HEK293 (cell line): Measurements from ENCODE around the gene EPN1.

Experiments used
- EGR2 ChIP-seq: fragments of 450-650 bp; formaldehyde crosslinking; IDR thresholded peaks from 2 replicates; pipeline ENCODE4 v1.5.1; 2016; ENCODE audit warnings: low read depth, missing biosample characterization, missing genetic modification characterization
- HOXD13 ChIP-seq: sonication (generic); formaldehyde crosslinking; IDR thresholded peaks from 2 replicates; pipeline ENCODE4 v1.8.0; 2022; ENCODE audit warnings: missing genetic modification reagents, borderline replicate concordance
- KLF10 ChIP-seq: fragments of 450-650 bp; IDR thresholded peaks from 2 replicates; pipeline ENCODE4 v1.5.1; 2018; ENCODE audit warnings: missing biosample characterization, mild to moderate bottlenecking, missing genetic modification characterization
- SCRT2 ChIP-seq: fragments of 450-650 bp; formaldehyde crosslinking; IDR thresholded peaks from 2 replicates; pipeline ENCODE4 v1.5.1; 2016; ENCODE audit warnings: missing biosample characterization, missing genetic modification characterization
- SP2 ChIP-seq: fragments of 450-650 bp; formaldehyde crosslinking; IDR thresholded peaks from 2 replicates; pipeline ENCODE4 v1.5.1; 2016; ENCODE audit warnings: missing biosample characterization, missing genetic modification characterization
- SP3 ChIP-seq: fragments of 450-650 bp; formaldehyde crosslinking; IDR thresholded peaks from 2 replicates; pipeline ENCODE4 v1.5.1; 2016; ENCODE audit warnings: missing biosample characterization, missing genetic modification characterization
- TCF7L2 ChIP-seq: IDR thresholded peaks from 2 replicates; pipeline ENCODE4 v1.6.1; 2011; ENCODE audit warnings: low read depth, mild to moderate bottlenecking, inconsistent platforms, low read length, moderate library complexity, borderline replicate concordance
- ZBTB21 ChIP-seq: fragments of 450-650 bp; formaldehyde crosslinking; IDR thresholded peaks from 2 replicates; pipeline ENCODE4 v1.5.1; 2017; ENCODE audit warnings: missing biosample characterization, missing genetic modification characterization
- ZFHX2 ChIP-seq: fragments of 450-650 bp; formaldehyde crosslinking; conservative IDR thresholded peaks from 2 replicates; pipeline ENCODE4 v1.5.1; 2016; ENCODE audit warnings: missing biosample characterization, missing genetic modification characterization
- ZNF138 ChIP-seq: fragments of 450-650 bp; formaldehyde crosslinking; IDR thresholded peaks from 2 replicates; pipeline ENCODE4 v1.5.1; 2016; ENCODE audit warnings: missing biosample characterization, missing genetic modification characterization, borderline replicate concordance
- ZNF155 ChIP-seq: fragments of 450-650 bp; formaldehyde crosslinking; IDR thresholded peaks from 2 replicates; pipeline ENCODE4 v1.5.1; 2016; ENCODE audit warnings: missing biosample characterization, missing genetic modification characterization
- ZNF169 ChIP-seq: fragments of 450-650 bp; formaldehyde crosslinking; IDR thresholded peaks from 2 replicates; pipeline ENCODE4 v1.5.1; 2016; ENCODE audit warnings: missing biosample characterization, missing genetic modification characterization
- ZNF239 ChIP-seq: fragments of 450-650 bp; formaldehyde crosslinking; IDR thresholded peaks from 2 replicates; pipeline ENCODE4 v1.5.1; 2016; ENCODE audit warnings: missing biosample characterization, missing genetic modification characterization
- ZNF341 ChIP-seq: fragments of 450-650 bp; formaldehyde crosslinking; IDR thresholded peaks from 2 replicates; pipeline ENCODE4; 2016; ENCODE audit warnings: low read depth, missing biosample characterization, missing genetic modification characterization
- ZNF366 ChIP-seq: fragments of 450-650 bp; formaldehyde crosslinking; conservative IDR thresholded peaks from 2 replicates; pipeline ENCODE4 v1.5.1; 2016; ENCODE audit warnings: missing biosample characterization, missing genetic modification characterization
- ZNF416 ChIP-seq: fragments of 450-650 bp; formaldehyde crosslinking; IDR thresholded peaks from 2 replicates; pipeline ENCODE4 v1.5.1; 2016; ENCODE audit warnings: missing biosample characterization, missing genetic modification characterization
- ZNF433 ChIP-seq: fragments of 450-650 bp; formaldehyde crosslinking; IDR thresholded peaks from 2 replicates; pipeline ENCODE4 v1.5.1; 2016; ENCODE audit warnings: missing biosample characterization, missing genetic modification characterization, low read depth
- ZNF501 ChIP-seq: fragments of 450-650 bp; formaldehyde crosslinking; IDR thresholded peaks from 2 replicates; pipeline ENCODE4 v1.5.1; 2016; ENCODE audit warnings: missing biosample characterization, missing genetic modification characterization
- ZNF510 ChIP-seq: fragments of 450-650 bp; formaldehyde crosslinking; IDR thresholded peaks from 2 replicates; pipeline ENCODE4 v1.5.1; 2018; ENCODE audit warnings: mild to moderate bottlenecking, missing genetic modification characterization, missing biosample characterization; ENCODE audit not compliant: insufficient replicate concordance
- ZNF529 ChIP-seq: fragments of 450-650 bp; formaldehyde crosslinking; IDR thresholded peaks from 2 replicates; pipeline ENCODE4 v1.5.1; 2017; ENCODE audit warnings: missing genetic modification characterization, missing biosample characterization; ENCODE audit not compliant: insufficient replicate concordance
- ZNF555 ChIP-seq: fragments of 450-650 bp; formaldehyde crosslinking; conservative IDR thresholded peaks from 2 replicates; pipeline ENCODE4 v1.5.1; 2017; ENCODE audit warnings: missing biosample characterization, mild to moderate bottlenecking, missing genetic modification characterization, inconsistent platforms
- ZNF596 ChIP-seq: fragments of 450-650 bp; IDR thresholded peaks from 2 replicates; pipeline ENCODE4 v1.5.0; 2018; ENCODE audit warnings: missing biosample characterization, mild to moderate bottlenecking, missing genetic modification characterization, moderate library complexity
- ZNF621 ChIP-seq: fragments of 450-650 bp; formaldehyde crosslinking; IDR thresholded peaks from 2 replicates; pipeline ENCODE4 v1.5.1; 2017; ENCODE audit warnings: missing biosample characterization, missing genetic modification characterization
- ZNF707 ChIP-seq: fragments of 450-650 bp; formaldehyde crosslinking; IDR thresholded peaks from 2 replicates; pipeline ENCODE4 v1.5.1; 2016; ENCODE audit warnings: missing biosample characterization, missing genetic modification characterization
- ZNF837 ChIP-seq: fragments of 450-650 bp; formaldehyde crosslinking; IDR thresholded peaks from 2 replicates; pipeline ENCODE4 v1.5.1; 2016; ENCODE audit warnings: missing biosample characterization, missing genetic modification characterization
- TF ChIP-seq, protein P1 (sequence below): fragments of 450-650 bp; formaldehyde crosslinking; IDR thresholded peaks from 2 replicates; pipeline ENCODE4 v1.5.0; 2017; ENCODE audit warnings: missing biosample characterization, missing genetic modification characterization, borderline replicate concordance
- TF ChIP-seq, protein P2 (sequence below): fragments of 450-650 bp; formaldehyde crosslinking; IDR thresholded peaks from 2 replicates; pipeline ENCODE4 v1.5.1; 2016; ENCODE audit warnings: missing biosample characterization, missing genetic modification characterization, borderline replicate concordance
- TF ChIP-seq, protein P3 (sequence below): fragments of 450-650 bp; formaldehyde crosslinking; IDR thresholded peaks from 2 replicates; pipeline ENCODE4 v1.5.1; 2016; ENCODE audit warnings: missing biosample characterization, missing genetic modification characterization
- TF ChIP-seq, protein P4 (sequence below): fragments of 450-650 bp; formaldehyde crosslinking; optimal IDR thresholded peaks from 2 replicates; pipeline ENCODE3; 2016; ENCODE audit warnings: missing biosample characterization, mild to moderate bottlenecking, missing genetic modification characterization
- TF ChIP-seq, protein P5 (sequence below): fragments of 450-650 bp; formaldehyde crosslinking; IDR thresholded peaks from 2 replicates; pipeline ENCODE4 v1.5.1; 2016; ENCODE audit warnings: missing biosample characterization, missing genetic modification characterization
- TF ChIP-seq, protein P6 (sequence below): fragments of 450-650 bp; formaldehyde crosslinking; IDR thresholded peaks from 2 replicates; pipeline ENCODE4 v1.5.1; 2016; ENCODE audit warnings: missing biosample characterization, missing genetic modification characterization

EPN1 gene

DNA sequence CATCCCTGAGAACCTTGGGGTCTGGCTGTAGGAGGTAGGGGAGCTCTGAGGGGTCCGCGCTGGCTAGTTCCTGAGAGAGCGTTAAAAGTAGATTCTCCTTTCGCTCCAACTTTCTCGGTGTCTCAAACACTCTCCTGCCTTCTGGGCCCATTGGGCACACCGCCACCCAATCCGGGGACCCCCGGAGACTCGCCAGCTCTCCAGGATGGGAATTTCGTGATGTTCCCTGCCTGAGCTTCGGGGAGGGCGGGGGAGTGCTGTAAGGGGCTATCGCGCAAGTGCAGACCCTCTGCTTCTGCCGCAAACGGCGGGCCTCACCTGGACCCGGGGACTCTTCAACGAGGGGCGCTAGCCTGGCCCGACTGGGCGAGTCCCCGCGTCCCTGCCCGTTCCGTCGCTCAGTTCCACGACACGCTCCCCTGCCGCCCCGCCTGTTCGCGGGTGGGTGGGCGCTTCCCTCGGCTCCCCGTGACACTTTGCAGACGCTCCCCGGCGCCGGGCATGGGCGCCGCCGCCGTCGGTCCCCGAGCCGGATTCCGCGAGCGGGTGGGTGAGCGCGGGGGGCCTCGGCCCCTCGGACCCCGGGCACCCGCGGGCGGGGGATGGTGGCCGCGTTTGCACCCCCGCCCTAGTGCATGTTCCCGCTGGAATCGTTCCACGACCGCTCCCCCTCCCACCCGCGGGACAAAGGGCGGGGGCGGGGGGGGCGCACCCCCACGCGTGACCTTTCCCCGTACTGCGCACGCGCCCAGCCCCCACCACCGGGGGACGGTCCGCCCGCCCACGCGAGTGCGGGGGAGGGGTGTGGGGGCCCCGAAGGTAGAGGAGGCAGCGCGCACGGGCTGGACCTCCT is 27.1 kb upstream of the EPN1 start, which contains the start of gene CCDC106 (continued):
- TF ChIP-seq, protein P1, sequence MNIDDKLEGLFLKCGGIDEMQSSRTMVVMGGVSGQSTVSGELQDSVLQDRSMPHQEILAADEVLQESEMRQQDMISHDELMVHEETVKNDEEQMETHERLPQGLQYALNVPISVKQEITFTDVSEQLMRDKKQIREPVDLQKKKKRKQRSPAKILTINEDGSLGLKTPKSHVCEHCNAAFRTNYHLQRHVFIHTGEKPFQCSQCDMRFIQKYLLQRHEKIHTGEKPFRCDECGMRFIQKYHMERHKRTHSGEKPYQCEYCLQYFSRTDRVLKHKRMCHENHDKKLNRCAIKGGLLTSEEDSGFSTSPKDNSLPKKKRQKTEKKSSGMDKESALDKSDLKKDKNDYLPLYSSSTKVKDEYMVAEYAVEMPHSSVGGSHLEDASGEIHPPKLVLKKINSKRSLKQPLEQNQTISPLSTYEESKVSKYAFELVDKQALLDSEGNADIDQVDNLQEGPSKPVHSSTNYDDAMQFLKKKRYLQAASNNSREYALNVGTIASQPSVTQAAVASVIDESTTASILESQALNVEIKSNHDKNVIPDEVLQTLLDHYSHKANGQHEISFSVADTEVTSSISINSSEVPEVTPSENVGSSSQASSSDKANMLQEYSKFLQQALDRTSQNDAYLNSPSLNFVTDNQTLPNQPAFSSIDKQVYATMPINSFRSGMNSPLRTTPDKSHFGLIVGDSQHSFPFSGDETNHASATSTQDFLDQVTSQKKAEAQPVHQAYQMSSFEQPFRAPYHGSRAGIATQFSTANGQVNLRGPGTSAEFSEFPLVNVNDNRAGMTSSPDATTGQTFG (tag by site-specific recombination), result no peak
- TF ChIP-seq, protein P2, sequence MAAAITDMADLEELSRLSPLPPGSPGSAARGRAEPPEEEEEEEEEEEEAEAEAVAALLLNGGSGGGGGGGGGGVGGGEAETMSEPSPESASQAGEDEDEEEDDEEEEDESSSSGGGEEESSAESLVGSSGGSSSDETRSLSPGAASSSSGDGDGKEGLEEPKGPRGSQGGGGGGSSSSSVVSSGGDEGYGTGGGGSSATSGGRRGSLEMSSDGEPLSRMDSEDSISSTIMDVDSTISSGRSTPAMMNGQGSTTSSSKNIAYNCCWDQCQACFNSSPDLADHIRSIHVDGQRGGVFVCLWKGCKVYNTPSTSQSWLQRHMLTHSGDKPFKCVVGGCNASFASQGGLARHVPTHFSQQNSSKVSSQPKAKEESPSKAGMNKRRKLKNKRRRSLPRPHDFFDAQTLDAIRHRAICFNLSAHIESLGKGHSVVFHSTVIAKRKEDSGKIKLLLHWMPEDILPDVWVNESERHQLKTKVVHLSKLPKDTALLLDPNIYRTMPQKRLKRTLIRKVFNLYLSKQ (tag by site-specific recombination), result no peak
- TF ChIP-seq ZNF555 (tag by site-specific recombination), result no peak
- TF ChIP-seq KLF10 (tag by site-specific recombination), result peak; percentile 75
- TF ChIP-seq ZFHX2 (tag by site-specific recombination), result peak; percentile 99
- TF ChIP-seq, protein P3, sequence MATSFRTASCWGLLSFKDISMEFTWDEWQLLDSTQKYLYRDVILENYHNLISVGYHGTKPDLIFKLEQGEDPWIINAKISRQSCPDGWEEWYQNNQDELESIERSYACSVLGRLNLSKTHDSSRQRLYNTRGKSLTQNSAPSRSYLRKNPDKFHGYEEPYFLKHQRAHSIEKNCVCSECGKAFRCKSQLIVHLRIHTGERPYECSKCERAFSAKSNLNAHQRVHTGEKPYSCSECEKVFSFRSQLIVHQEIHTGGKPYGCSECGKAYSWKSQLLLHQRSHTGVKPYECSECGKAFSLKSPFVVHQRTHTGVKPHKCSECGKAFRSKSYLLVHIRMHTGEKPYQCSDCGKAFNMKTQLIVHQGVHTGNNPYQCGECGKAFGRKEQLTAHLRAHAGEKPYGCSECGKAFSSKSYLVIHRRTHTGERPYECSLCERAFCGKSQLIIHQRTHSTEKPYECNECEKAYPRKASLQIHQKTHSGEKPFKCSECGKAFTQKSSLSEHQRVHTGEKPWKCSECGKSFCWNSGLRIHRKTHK (tag by site-specific recombination), result no peak
- TF ChIP-seq SCRT2 (tag by site-specific recombination), result no peak
- no peak; the same call in none of the 2 replicates for TF ChIP-seq ZNF501
- no peak for TF ChIP-seq ZNF510 (tag by site-specific recombination)
- TF ChIP-seq ZNF529 (tag by site-specific recombination), result no peak
- TF ChIP-seq ZNF416 (tag by site-specific recombination), result no peak
- no peak for TF ChIP-seq ZNF239 (tag by site-specific recombination)
- no peak for TF ChIP-seq HOXD13 (CRISPR knock-in tag)
- no peak for TF ChIP-seq ZNF433 (tag by site-specific recombination)
- no peak for TF ChIP-seq ZNF837 (tag by site-specific recombination)
- no peak for TF ChIP-seq ZNF138 (tag by site-specific recombination)
- peak; percentile 59; the same call in 1 of the 2 replicates for TF ChIP-seq SP3 (tag by site-specific recombination)
- TF ChIP-seq ZNF169, result no peak
- TF ChIP-seq, protein P4, sequence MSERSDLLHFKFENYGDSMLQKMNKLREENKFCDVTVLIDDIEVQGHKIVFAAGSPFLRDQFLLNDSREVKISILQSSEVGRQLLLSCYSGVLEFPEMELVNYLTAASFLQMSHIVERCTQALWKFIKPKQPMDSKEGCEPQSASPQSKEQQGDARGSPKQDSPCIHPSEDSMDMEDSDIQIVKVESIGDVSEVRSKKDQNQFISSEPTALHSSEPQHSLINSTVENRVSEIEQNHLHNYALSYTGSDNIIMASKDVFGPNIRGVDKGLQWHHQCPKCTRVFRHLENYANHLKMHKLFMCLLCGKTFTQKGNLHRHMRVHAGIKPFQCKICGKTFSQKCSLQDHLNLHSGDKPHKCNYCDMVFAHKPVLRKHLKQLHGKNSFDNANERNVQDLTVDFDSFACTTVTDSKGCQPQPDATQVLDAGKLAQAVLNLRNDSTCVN, result peak; percentile 87
- TF ChIP-seq TCF7L2, result no peak
- TF ChIP-seq, protein P5, sequence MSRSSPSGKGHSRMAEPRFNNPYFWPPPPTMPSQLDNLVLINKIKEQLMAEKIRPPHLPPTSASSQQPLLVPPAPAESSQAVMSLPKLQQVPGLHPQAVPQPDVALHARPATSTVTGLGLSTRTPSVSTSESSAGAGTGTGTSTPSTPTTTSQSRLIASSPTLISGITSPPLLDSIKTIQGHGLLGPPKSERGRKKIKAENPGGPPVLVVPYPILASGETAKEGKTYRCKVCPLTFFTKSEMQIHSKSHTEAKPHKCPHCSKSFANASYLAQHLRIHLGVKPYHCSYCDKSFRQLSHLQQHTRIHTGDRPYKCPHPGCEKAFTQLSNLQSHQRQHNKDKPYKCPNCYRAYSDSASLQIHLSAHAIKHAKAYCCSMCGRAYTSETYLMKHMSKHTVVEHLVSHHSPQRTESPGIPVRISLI (tag by site-specific recombination), result no peak
- TF ChIP-seq ZNF366 (tag by site-specific recombination), result no peak
- TF ChIP-seq, protein P6, sequence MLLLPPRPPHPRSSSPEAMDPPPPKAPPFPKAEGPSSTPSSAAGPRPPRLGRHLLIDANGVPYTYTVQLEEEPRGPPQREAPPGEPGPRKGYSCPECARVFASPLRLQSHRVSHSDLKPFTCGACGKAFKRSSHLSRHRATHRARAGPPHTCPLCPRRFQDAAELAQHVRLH, result no peak
- TF ChIP-seq EGR2 (tag by site-specific recombination), result peak; percentile 96
- no peak for TF ChIP-seq ZNF341 (tag by site-specific recombination)
- TF ChIP-seq ZBTB21 (tag by site-specific recombination), result no peak
- no peak for TF ChIP-seq ZNF707
- TF ChIP-seq SP2 (tag by site-specific recombination), result no peak; the same call in none of the 2 replicates
- TF ChIP-seq ZNF621, result no peak
- TF ChIP-seq ZNF596, result no peak
- no peak for TF ChIP-seq ZNF155
